B cell (primary cell): ENCODE results near the gene CDH13. TPM values are rescaled to one million over a fixed set of nuclear protein-coding genes. Genes with fewer than 3 reads are reported as not detected.

Experiments
- ATAC-seq: fragments of 200-7000 bp; cut with Tn5 transposase; one replicate; pipeline ENCODE4 v1.10.0; 2021; ENCODE audit warnings: low read depth, mild to moderate bottlenecking, moderate number of reproducible peaks, moderate library complexity
- CTCF ChIA-PET: fragments of 350-600 bp; sonication (Branson Sonifier 250); formaldehyde crosslinking; loops from one replicate; lab custom pipeline; 2021; ENCODE audit warnings: antibody characterized with exemption, inconsistent platforms; lab: Charles Lee
- POLR2A ChIA-PET: fragments of 350-600 bp; sonication (Branson Sonifier 250); formaldehyde crosslinking; loops from one replicate; lab custom pipeline; 2021; ENCODE audit warnings: antibody characterized with exemption; lab: Charles Lee
- DNase-seq: peaks from one replicate; pipeline ENCODE4 v3.0.0; 2013
- H2AFZ ChIP-seq: 2 replicates; pipeline ENCODE4 v1.6.1; 2012; ENCODE audit warnings: mild to moderate bottlenecking, low read depth, low read length; ENCODE audit not compliant: insufficient read depth, poor library complexity, severe bottlenecking
- H3K27ac ChIP-seq, 2 donors: 1 replicate in 1 of 2; 2 replicates in 1 of 2; pipeline ENCODE4 v1.5.1; 2012 to 2013; ENCODE audit warnings: low read length in 2 of 2, mild to moderate bottlenecking in 2 of 2, moderate library complexity in 1 of 2
- H3K27me3 ChIP-seq, 4 experiments: fragments of 200-600 bp in 1 of 4; sonication (generic) in 1 of 4; replicated peaks in 1 of 4; 1 replicate in 2 of 4; 2 replicates in 2 of 4; pipeline versions ENCODE4 v1.6.1 to v1.7.0; 2013 to 2016; ENCODE audit warnings: low read length in 3 of 4, mild to moderate bottlenecking in 2 of 4, mixed read lengths in 1 of 4, moderate library complexity in 1 of 4; ENCODE audit not compliant: insufficient read depth in 4 of 4, control insufficient read depth in 3 of 4; ENCODE audit errors: control extremely low read depth in 1 of 4
- H3K36me3 ChIP-seq, 2 experiments: replicated peaks in 1 of 2; 1 replicate in 1 of 2; 2 replicates in 1 of 2; pipeline versions ENCODE4 v1.6.1 to v1.7.1; 2013; ENCODE audit warnings: low read length in 1 of 2; ENCODE audit not compliant: insufficient read depth in 2 of 2, control insufficient read depth in 1 of 2; ENCODE audit errors: control extremely low read depth in 1 of 2, extremely low read depth in 1 of 2
- H3K4me1 ChIP-seq, 2 donors: fragments of 200-600 bp in 1 of 2; sonication (generic) in 1 of 2; 1 replicate in 1 of 2; 2 replicates in 1 of 2; pipeline versions ENCODE4 v1.5.1 to v1.6.1; 2013 to 2017; ENCODE audit warnings: low read length in 2 of 2; ENCODE audit not compliant: control insufficient read depth in 2 of 2, insufficient read depth in 2 of 2
- H3K4me2 ChIP-seq: replicated peaks from 2 replicates; pipeline ENCODE3; 2012; ENCODE audit warnings: mild to moderate bottlenecking, low read depth, low read length; ENCODE audit not compliant: poor library complexity, severe bottlenecking
- H3K4me3 ChIP-seq, 5 experiments: fragments of 200-600 bp in 1 of 5; sonication (generic) in 1 of 5; 1 replicate in 3 of 5; 2 replicates in 2 of 5; pipeline versions ENCODE4 v1.5.1 to v1.7.0; 2011 to 2016; ENCODE audit warnings: low read length in 4 of 5, mild to moderate bottlenecking in 4 of 5, low read depth in 2 of 5, control low read depth in 1 of 5, moderate library complexity in 1 of 5; ENCODE audit not compliant: insufficient read depth in 1 of 5; ENCODE audit errors: control extremely low read depth in 1 of 5, extremely low read depth in 1 of 5
- H3K79me2 ChIP-seq: fragments of 200-600 bp; sonication (generic); one replicate; pipeline ENCODE4 v1.6.0; 2016; ENCODE audit warnings: low read length; ENCODE audit not compliant: control insufficient read depth, insufficient read depth
- H3K9ac ChIP-seq: fragments of 200-600 bp; sonication (generic); 2 replicates; pipeline ENCODE4 v1.6.1; 2017; ENCODE audit warnings: mild to moderate bottlenecking, low read length, moderate library complexity
- H3K9me3 ChIP-seq, 3 donors: one replicate each; pipeline versions ENCODE4 v1.6.1 to v1.7.1; 2013; ENCODE audit warnings: low read length in 2 of 3; ENCODE audit not compliant: control insufficient read depth in 2 of 3, insufficient read depth in 1 of 3; ENCODE audit errors: control extremely low read depth in 1 of 3
- H4K20me1 ChIP-seq: 2 replicates; pipeline ENCODE4 v1.6.0; 2012; ENCODE audit warnings: mild to moderate bottlenecking, low read length; ENCODE audit not compliant: insufficient read depth, control insufficient read depth, poor library complexity, severe bottlenecking
- H3K27ac Mint-ChIP-seq: one replicate; pipeline ENCODE4 v1.8.0; 2021; ENCODE audit warnings: mixed read lengths
- H3K27me3 Mint-ChIP-seq: one replicate; pipeline ENCODE4 v1.8.0; 2021; ENCODE audit warnings: mixed read lengths
- H3K4me1 Mint-ChIP-seq: one replicate; pipeline ENCODE4 v1.8.0; 2021; ENCODE audit warnings: mixed read lengths
- H3K4me3 Mint-ChIP-seq: one replicate; pipeline ENCODE4 v1.8.0; 2021; ENCODE audit warnings: mixed read lengths
- H3K9me3 Mint-ChIP-seq: one replicate; pipeline ENCODE4 v1.8.0; 2022; ENCODE audit warnings: mixed read lengths; ENCODE audit not compliant: insufficient read depth
- EZH2 ChIP-seq: IDR thresholded peaks from 2 replicates; pipeline ENCODE4 v1.6.1; 2012; ENCODE audit warnings: borderline replicate concordance, low read depth, mild to moderate bottlenecking, moderate library complexity, low read length; ENCODE audit not compliant: insufficient read depth, poor library complexity, severe bottlenecking
- WGBS: methylation state at CpG from one replicate; pipeline ENCODE4 v1.1.5; 2013; ENCODE audit warnings: missing lambda C conversion rate; ENCODE audit not compliant: insufficient coverage; 5-methylcytosine and 5-hydroxymethylcytosine counted together
- intact Hi-C: fragments of 100-400 bp; cut with micrococcal nuclease; formaldehyde crosslinking; loops from one replicate; pipeline ENCODE4 v1.10.0; 2022
- polyA plus RNA-seq: library from polyadenylated mRNA; depleted of rRNA; stranded (reverse); fragments of >200 nt; gene quantifications from 2 replicates; pipeline ENCODE4 v1.2.3, GENCODE V29; 2012
- total RNA-seq, 2 donors: library from RNA; stranded (reverse); fragments of 120-200 nt in 1 of 2; gene quantifications; 1 replicate in 1 of 2; 2 replicates in 1 of 2; pipeline versions ENCODE4 v1.2.3 to v1.2.4, GENCODE V29; 2013 to 2022
- TF ChIP-seq, protein P1 (sequence below): fragments of 200-600 bp; IDR thresholded peaks from one replicate; pipeline ENCODE4 v1.8.0; 2022; ENCODE audit warnings: antibody characterized with exemption, mild to moderate bottlenecking

Gene CDH13
- total and polyA plus RNA-seq, 2 donors (not counting 1 experiment from before 2014, with no cell fraction given) = not detected

DNA sequence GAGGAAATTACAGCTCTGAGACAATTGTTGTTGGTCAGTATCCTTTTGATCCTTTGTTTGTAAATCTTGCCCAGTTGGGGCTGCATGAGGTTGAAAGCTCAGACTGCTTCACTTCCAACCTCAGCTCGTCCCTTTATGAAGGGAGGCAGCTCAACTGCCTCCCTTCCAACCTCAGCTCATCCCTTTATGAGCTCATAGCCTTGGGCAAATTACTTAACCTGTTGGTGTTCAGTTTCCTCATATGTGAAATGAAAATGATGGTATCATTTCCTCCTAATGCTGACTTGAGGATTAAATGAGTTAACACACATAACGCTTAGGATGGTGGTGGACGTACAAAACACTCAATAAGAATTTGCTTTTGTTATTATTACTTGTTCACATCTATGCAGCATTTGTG lies 265.1 kb downstream of the CDH13 start:
- Mint-ChIP-seq H3K27ac (no peak overlapping the region), H3K4me1 (no peaks in the 10 kb centered on the region), H3K27me3 (peaks cover 12% of the 10 kb centered on the region), H3K4me3 (no peak overlapping the region), H3K9me3 (peaks cover 2% of the 10 kb centered on the region)
- Histone ChIP-seq H3K27me3 (no peaks in the 10 kb centered on the region), H3K4me2 (no peak overlapping the region), H4K20me1 (no peaks in the 10 kb centered on the region), H3K79me2 (no peaks in the 10 kb centered on the region), H3K9me3 (no peaks in the 10 kb centered on the region), H2AFZ (no peak overlapping the region), H3K4me1 (no peaks in the 10 kb centered on the region), H3K27ac (no peak overlapping the region), H3K4me3 (no peak overlapping the region), H3K9ac (no peak overlapping the region), H3K36me3 (no peaks in the 10 kb centered on the region)
- DNase-seq = no peak
- no peak for ATAC-seq
- no peak for TF ChIP-seq EZH2
- TF ChIP-seq, protein P1, sequence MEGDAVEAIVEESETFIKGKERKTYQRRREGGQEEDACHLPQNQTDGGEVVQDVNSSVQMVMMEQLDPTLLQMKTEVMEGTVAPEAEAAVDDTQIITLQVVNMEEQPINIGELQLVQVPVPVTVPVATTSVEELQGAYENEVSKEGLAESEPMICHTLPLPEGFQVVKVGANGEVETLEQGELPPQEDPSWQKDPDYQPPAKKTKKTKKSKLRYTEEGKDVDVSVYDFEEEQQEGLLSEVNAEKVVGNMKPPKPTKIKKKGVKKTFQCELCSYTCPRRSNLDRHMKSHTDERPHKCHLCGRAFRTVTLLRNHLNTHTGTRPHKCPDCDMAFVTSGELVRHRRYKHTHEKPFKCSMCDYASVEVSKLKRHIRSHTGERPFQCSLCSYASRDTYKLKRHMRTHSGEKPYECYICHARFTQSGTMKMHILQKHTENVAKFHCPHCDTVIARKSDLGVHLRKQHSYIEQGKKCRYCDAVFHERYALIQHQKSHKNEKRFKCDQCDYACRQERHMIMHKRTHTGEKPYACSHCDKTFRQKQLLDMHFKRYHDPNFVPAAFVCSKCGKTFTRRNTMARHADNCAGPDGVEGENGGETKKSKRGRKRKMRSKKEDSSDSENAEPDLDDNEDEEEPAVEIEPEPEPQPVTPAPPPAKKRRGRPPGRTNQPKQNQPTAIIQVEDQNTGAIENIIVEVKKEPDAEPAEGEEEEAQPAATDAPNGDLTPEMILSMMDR = no peak
- ChIA-PET POLR2A (no interaction called here), CTCF (no interaction called here)
- WGBS = no CpG with 5 or more reads among the region's 3 CpGs
- intact Hi-C loops = no loop called here

DNA sequence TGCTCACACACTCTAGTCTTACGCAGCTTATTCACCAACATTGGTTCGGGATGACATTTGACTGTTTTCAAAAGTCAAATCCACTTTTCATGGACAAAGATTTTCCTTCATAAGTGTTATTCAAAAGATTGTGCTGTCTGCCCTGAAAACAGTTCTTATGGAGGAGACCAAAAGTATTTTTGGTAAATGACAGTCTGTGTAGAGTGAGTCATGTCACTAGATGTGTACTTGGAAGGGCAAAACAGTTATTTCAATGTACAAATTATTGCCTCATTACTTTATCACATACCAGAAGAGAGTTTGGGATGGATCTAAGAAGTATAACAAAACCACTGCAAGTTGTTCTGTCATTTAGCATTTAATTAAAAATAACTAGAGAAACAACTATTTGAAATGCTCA lies 265.6 kb downstream of the CDH13 start:
- no CpG with 5 or more reads among the region's 2 CpGs for WGBS
- CTCF ChIA-PET = no interaction called here

More for the DNA sequence above, 265.6 kb downstream of the CDH13 start:
- Mint-ChIP-seq H3K4me3 (no peak overlapping the region), H3K27ac (no peak overlapping the region), H3K9me3 (peaks cover 2% of the 10 kb centered on the region), H3K27me3 (peaks cover 12% of the 10 kb centered on the region), H3K4me1 (no peaks in the 10 kb centered on the region)
- no peaks in the 10 kb centered on the region for H3K79me2 ChIP-seq
- DNase-seq = no peak
- no peak overlapping the region for H2AFZ ChIP-seq
- intact Hi-C loops = no loop called here
- H3K9me3 ChIP-seq = no peaks in the 10 kb centered on the region
- no peaks in the 10 kb centered on the region for H3K36me3 ChIP-seq
- no peaks in the 10 kb centered on the region for H4K20me1 ChIP-seq
- H3K9ac ChIP-seq = no peak overlapping the region
- H3K4me2 ChIP-seq = no peak overlapping the region
- no peak overlapping the region for H3K27ac ChIP-seq
- no peaks in the 10 kb centered on the region for H3K27me3 ChIP-seq
- H3K4me1 ChIP-seq = no peaks in the 10 kb centered on the region
- no peak overlapping the region for H3K4me3 ChIP-seq
- POLR2A ChIA-PET = no interaction called here
- ATAC-seq = no peak
- TF ChIP-seq, protein P1 = no peak
- no peak for TF ChIP-seq EZH2
